ENCODE measurements around the gene FAM162A. TPM values are rescaled to one million over a fixed set of nuclear protein-coding genes. Genes with fewer than 3 reads are reported as not detected.

Gene FAM162A
- total RNA-seq, 2 experiments from 2014 or later, result 32.8 to 34.6 TPM

DNA sequence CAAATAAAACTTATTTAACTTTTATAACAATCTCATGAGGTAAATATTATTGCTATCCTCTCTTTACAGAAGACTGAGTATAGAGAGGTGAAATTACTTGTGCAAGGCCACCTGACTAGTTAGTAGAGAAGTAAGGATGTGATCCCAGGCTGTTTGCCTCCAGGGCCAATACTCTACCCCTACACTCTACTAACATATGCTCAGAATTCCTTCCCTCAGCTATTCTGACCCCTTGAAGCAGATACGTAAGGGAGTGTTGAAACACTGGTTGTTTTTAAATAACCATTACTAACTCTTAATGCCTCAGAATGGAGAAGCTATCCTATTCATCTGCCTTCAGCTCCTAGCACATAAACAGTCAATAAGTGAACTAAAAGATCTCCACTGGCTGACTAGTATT lies 34.8 kb upstream of the FAM162A start:
- no peaks in the 10 kb centered on the region for H3K4me1 Mint-ChIP-seq (ENCODE audit: low read depth)
- ChIA-PET CTCF (interaction anchor here (0.6 to 1.6 kb wide), 3 partner anchors 10 to 265 kb away, joined by 3 to 5 read pairs (median 3); no protein-coding TSS in a partner anchor), POLR2A (no interaction called here)

DNA sequence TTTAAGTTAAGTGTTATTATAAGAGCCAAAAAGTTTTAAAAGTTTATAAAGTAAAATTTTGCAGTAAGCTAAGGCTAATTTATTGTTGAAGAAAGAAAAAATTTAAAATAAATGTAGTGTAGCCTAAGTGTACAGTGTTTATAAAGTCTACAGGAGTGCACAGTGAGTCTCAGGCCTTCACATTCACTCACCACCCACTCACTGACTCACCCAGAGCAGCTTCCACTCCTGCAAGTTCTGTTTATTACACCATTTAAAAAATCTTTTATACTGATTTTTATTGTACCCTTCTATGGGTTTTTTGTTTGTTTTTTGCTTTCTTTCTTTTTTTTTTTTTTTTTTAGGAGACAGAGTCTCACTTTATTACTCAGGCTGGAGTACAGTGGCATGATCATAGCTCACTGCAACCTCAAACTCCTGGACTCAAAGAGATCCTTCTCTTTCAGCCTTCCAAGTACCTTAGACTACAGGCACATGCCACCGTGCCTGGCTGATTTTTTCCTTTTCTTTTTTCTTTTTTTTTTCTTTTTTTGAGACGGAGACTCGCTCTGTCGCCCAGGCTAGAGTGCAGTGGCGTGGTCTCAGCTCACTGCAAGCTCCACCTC lies 33.1 kb upstream of the FAM162A start:
- H3K4me3 Mint-ChIP-seq, result no peak overlapping the region
- ChIA-PET POLR2A (interaction anchor here (0.6 kb wide), 1 partner anchor 13 kb away, joined by 3 read pairs; no protein-coding TSS in a partner anchor), CTCF (no interaction called here)
- DNase-seq (no peak), ATAC-seq (ENCODE audit: poor library complexity) (no peak)
- no peaks in the 10 kb centered on the region for H3K4me1 Mint-ChIP-seq (ENCODE audit: low read depth)
- Histone ChIP-seq H3K27me3 (ENCODE audit: control insufficient read depth in 1 of 2, insufficient read depth in 2 of 2, low read length in 2 of 2) (no peaks in the 10 kb centered on the region), H3K36me3 (ENCODE audit: insufficient read depth, low read length) (no peaks in the 10 kb centered on the region), H3K9me3 (ENCODE audit: control insufficient read depth in 1 of 2, insufficient read depth in 1 of 2, low read length in 2 of 2) (peaks cover 0 to 8% of the 10 kb centered on the region in 2 experiments), H3K27ac (ENCODE audit: low read depth in 1 of 2, low read length in 2 of 2) (no peak overlapping the region), H3K4me1 (ENCODE audit: insufficient read depth, low read length) (no peaks in the 10 kb centered on the region), H3K4me3 (ENCODE audit: low read length) (no peak overlapping the region)
- peaks cover 4% of the 10 kb centered on the region for H3K9me3 Mint-ChIP-seq
- H3K27me3 Mint-ChIP-seq, result no peaks in the 10 kb centered on the region
- TF ChIP-seq, protein P1, sequence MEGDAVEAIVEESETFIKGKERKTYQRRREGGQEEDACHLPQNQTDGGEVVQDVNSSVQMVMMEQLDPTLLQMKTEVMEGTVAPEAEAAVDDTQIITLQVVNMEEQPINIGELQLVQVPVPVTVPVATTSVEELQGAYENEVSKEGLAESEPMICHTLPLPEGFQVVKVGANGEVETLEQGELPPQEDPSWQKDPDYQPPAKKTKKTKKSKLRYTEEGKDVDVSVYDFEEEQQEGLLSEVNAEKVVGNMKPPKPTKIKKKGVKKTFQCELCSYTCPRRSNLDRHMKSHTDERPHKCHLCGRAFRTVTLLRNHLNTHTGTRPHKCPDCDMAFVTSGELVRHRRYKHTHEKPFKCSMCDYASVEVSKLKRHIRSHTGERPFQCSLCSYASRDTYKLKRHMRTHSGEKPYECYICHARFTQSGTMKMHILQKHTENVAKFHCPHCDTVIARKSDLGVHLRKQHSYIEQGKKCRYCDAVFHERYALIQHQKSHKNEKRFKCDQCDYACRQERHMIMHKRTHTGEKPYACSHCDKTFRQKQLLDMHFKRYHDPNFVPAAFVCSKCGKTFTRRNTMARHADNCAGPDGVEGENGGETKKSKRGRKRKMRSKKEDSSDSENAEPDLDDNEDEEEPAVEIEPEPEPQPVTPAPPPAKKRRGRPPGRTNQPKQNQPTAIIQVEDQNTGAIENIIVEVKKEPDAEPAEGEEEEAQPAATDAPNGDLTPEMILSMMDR (IDR thresholded peaks at IDR 0.05), result no peak
- no peaks in the 10 kb centered on the region for H3K36me3 Mint-ChIP-seq (ENCODE audit: low read depth)
- intact Hi-C loops (cut with DNase I, micrococcal nuclease), result no loop called here
- no peak overlapping the region for H3K27ac Mint-ChIP-seq

More for the DNA sequence above, 34.8 kb upstream of the FAM162A start:
- no peaks in the 10 kb centered on the region for H3K27me3 Mint-ChIP-seq
- Histone ChIP-seq H3K4me3 (ENCODE audit: low read length) (no peak overlapping the region), H3K4me1 (ENCODE audit: insufficient read depth, low read length) (no peaks in the 10 kb centered on the region), H3K9me3 (ENCODE audit: control insufficient read depth in 1 of 2, insufficient read depth in 1 of 2, low read length in 2 of 2) (peaks cover 0 to 8% of the 10 kb centered on the region in 2 experiments), H3K27ac (ENCODE audit: low read depth in 1 of 2, low read length in 2 of 2) (no peak overlapping the region), H3K27me3 (ENCODE audit: control insufficient read depth in 1 of 2, insufficient read depth in 2 of 2, low read length in 2 of 2) (no peaks in the 10 kb centered on the region), H3K36me3 (ENCODE audit: insufficient read depth, low read length) (no peaks in the 10 kb centered on the region)
- no peak overlapping the region for H3K27ac Mint-ChIP-seq
- peaks cover 4% of the 10 kb centered on the region for H3K9me3 Mint-ChIP-seq
- DNase-seq, result no peak
- intact Hi-C loops (cut with DNase I, micrococcal nuclease), result no loop called here
- no peak overlapping the region for H3K4me3 Mint-ChIP-seq
- H3K36me3 Mint-ChIP-seq (ENCODE audit: low read depth), result no peaks in the 10 kb centered on the region
- no peak for ATAC-seq (ENCODE audit: poor library complexity)
- TF ChIP-seq, protein P1 (IDR thresholded peaks at IDR 0.05), result no peak

DNA sequence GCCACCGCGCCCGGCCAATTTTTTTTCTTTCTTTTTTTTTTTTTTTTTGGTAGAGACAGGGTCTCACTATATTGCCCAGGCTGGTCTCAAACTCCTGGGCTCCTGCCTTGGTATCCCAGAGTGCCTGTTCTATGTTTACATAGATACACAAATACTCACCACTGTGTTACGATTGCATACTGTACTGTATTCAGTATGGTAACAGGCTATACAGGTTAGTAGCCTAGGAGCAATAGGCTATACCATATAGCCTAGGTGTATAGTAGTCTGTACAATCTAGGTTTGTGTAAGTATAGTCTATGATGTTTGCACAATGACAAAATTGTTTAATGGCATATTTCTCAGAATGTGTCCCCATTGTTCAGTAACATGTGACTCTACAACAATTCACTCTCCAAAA lies 32.4 kb upstream of the FAM162A start:
- no peaks in the 10 kb centered on the region for H3K36me3 Mint-ChIP-seq (ENCODE audit: low read depth)
- H3K27me3 Mint-ChIP-seq, result no peaks in the 10 kb centered on the region
- ChIA-PET CTCF (no interaction called here), POLR2A (no interaction called here)
- peaks cover 4% of the 10 kb centered on the region for H3K9me3 Mint-ChIP-seq
- H3K4me1 ChIP-seq (ENCODE audit: insufficient read depth, low read length), result no peaks in the 10 kb centered on the region
- no peaks in the 10 kb centered on the region for H3K4me1 Mint-ChIP-seq (ENCODE audit: low read depth)
- no peak overlapping the region for H3K27ac Mint-ChIP-seq
- intact Hi-C loops (cut with DNase I, micrococcal nuclease), result no loop called here
- no peak overlapping the region for H3K27ac ChIP-seq (ENCODE audit: low read depth in 1 of 2, low read length in 2 of 2)
- DNase-seq (no peak), ATAC-seq (ENCODE audit: poor library complexity) (no peak)
- no peak overlapping the region for H3K4me3 ChIP-seq (ENCODE audit: low read length)
- H3K9me3 ChIP-seq (ENCODE audit: control insufficient read depth in 1 of 2, insufficient read depth in 1 of 2, low read length in 2 of 2), result peaks cover 0 to 8% of the 10 kb centered on the region in 2 experiments
- H3K4me3 Mint-ChIP-seq, result no peak overlapping the region
- TF ChIP-seq, protein P1 (IDR thresholded peaks at IDR 0.05), result no peak
- no peaks in the 10 kb centered on the region for H3K36me3 ChIP-seq (ENCODE audit: insufficient read depth, low read length)
- H3K27me3 ChIP-seq (ENCODE audit: control insufficient read depth in 1 of 2, insufficient read depth in 2 of 2, low read length in 2 of 2), result no peaks in the 10 kb centered on the region
